ENCODE results near the gene MLLT1. TPM values are rescaled to one million over a fixed set of nuclear protein-coding genes. Genes with fewer than 3 reads are reported as not detected.

The MLLT1 gene
- 3.8 and 8.4 TPM in 2 replicates for total RNA-seq

GRCh38 chr19:6279931-6280591, at the start of gene MLLT1:
Gene MLLT1 (minus strand): TSS chr19:6279975. CDS start chr19:6279784, 191 bp downstream.

Other genes starting within 250 kb of the MLLT1 start
- 4.8 and 5.6 TPM in 2 replicates for gene RFX2, start 169.5 kb downstream of the MLLT1 start, total RNA-seq
- not detected in 2 replicates for gene ACSBG2, start 144.3 kb downstream of the MLLT1 start, total RNA-seq
- gene ACER1, start 53.6 kb upstream of the MLLT1 start, total RNA-seq = not detected in 2 replicates
- 32.2 and 39.6 TPM in 2 replicates for gene CLPP, start 81.6 kb upstream of the MLLT1 start, total RNA-seq
- 11.7 and 35.5 TPM in 2 replicates for gene ALKBH7, start 92.8 kb upstream of the MLLT1 start, total RNA-seq
- 0.34 and 2.4 TPM in 2 replicates for gene PSPN, start 96.0 kb upstream of the MLLT1 start, total RNA-seq
- 43.4 and 57.8 TPM in 2 replicates for gene GTF2F1, start 113.2 kb upstream of the MLLT1 start, total RNA-seq
- gene KHSRP, start 144.8 kb upstream of the MLLT1 start, total RNA-seq = 103 and 255 TPM in 2 replicates
- gene SLC25A41, start 153.8 kb upstream of the MLLT1 start, total RNA-seq = 0.21 TPM in 1 of 2 replicates, not detected in the other
- gene SLC25A23, start 179.8 kb upstream of the MLLT1 start, total RNA-seq = 22.2 and 57.9 TPM in 2 replicates
- gene CRB3, start 184.3 kb upstream of the MLLT1 start, total RNA-seq = 34.7 and 79.3 TPM in 2 replicates
- under 0.01 and 0.07 TPM in 2 replicates for gene DENND1C, start 201.8 kb upstream of the MLLT1 start, total RNA-seq
- not detected in 2 replicates for gene TUBB4A, start 222.3 kb upstream of the MLLT1 start, total RNA-seq

All from nasal cavity respiratory epithelium epithelial cell of viscerocranial mucosa (primary cell).